Measurements from ENCODE around the gene CEP83. TPM values are rescaled to one million over a fixed set of nuclear protein-coding genes. Genes with fewer than 3 reads are reported as not detected.

CEP83 gene
- 6.8 to 9.7 TPM (median 8.6 TPM) in 5 replicates for total RNA-seq (2022; extraction: Qiagen RNA extraction)

GRCh38 chr12:94459728-94460615, at the start of gene CEP83:
TSS of gene CEP83 (minus strand) at chr12:94459867. CDS start at chr12:94412490, 47,377 bp downstream.

Other genes starting within 250 kb of the CEP83 start
- gene TMCC3, start 190.7 kb upstream of the CEP83 start, total RNA-seq (2022; extraction: Qiagen RNA extraction): 0.90 to 1.6 TPM (median 1.2 TPM) in 5 replicates

Measured in A549 treated with CORT108297 at 1 μM for 4 hours (cell line).